OCI-M1 (cell line): ENCODE measurements around the gene CSH1.
A peak's percentile ranks its signal among the peaks of the same experiment; 100 is the strongest.
"Not testable (repeated sequence)": the region's sequence is repeated elsewhere in the genome, so short reads cannot be mapped to it uniquely, and the experiment has no call there.

ENCODE experiments used
- DNase-seq: peaks from one replicate; lab custom pipeline; 2025; lab: John Stamatoyannopoulos, UW

CSH1 gene

GRCh38 chr17:63896524-63897354 is at the start of gene CSH1:
TSS of gene CSH1 (minus strand) at chr17:63896574. CDS start at chr17:63896511, 63 bp downstream.
- not testable (repeated sequence) for DNase-seq

- DNase-seq, result no peak
These were observed 49.5 kb upstream of the CSH1 start for GRCh38 chr17:63945784-63946439.

GRCh38 chr17:63944736-63945499 is 48.5 kb upstream of the CSH1 start:
- no peak for DNase-seq

- no peak for DNase-seq
These were observed 47.4 kb upstream of the CSH1 start for GRCh38 chr17:63943745-63944144.

GRCh38 chr17:63942309-63942985 is 46.1 kb upstream of the CSH1 start:
- no peak for DNase-seq

GRCh38 chr17:63941751-63942150 is 45.4 kb upstream of the CSH1 start:
- no peak for DNase-seq

GRCh38 chr17:63941162-63941561 is 44.8 kb upstream of the CSH1 start:
- no peak for DNase-seq

- DNase-seq, result no peak
These were observed 44.2 kb upstream of the CSH1 start for GRCh38 chr17:63940584-63940983.

GRCh38 chr17:63939884-63940283 is 43.5 kb upstream of the CSH1 start:
- DNase-seq, result no peak

GRCh38 chr17:63939401-63939800 is 43.0 kb upstream of the CSH1 start:
- DNase-seq, result no peak

GRCh38 chr17:63937920-63938319 is 41.5 kb upstream of the CSH1 start:
- DNase-seq, result no peak

GRCh38 chr17:63937319-63937718 is 40.9 kb upstream of the CSH1 start:
- DNase-seq, result no peak

GRCh38 chr17:63934183-63935112 is 38.1 kb upstream of the CSH1 start:
- no peak for DNase-seq

- no peak for DNase-seq
These were observed 37.2 kb upstream of the CSH1 start for GRCh38 chr17:63933598-63933997.

- no peak for DNase-seq
These were observed 36.3 kb upstream of the CSH1 start for GRCh38 chr17:63932721-63933120.

- DNase-seq, result no peak
These were observed 35.7 kb upstream of the CSH1 start, which contains the start of gene CD79B for GRCh38 chr17:63931981-63932561. TSS of gene CD79B (minus strand) at chr17:63932331. CDS start at chr17:63932261, 70 bp downstream.

GRCh38 chr17:63930951-63931575 is 34.7 kb upstream of the CSH1 start:
- peak; percentile 46 for DNase-seq

- DNase-seq, result no peak
These were observed 33.7 kb upstream of the CSH1 start for GRCh38 chr17:63929860-63930766.
